Activated T-cell treated with anti-CD3 and anti-CD28 coated beads, Interleukin-2, amount 50 U/mL, for 1 hour (primary cell): ENCODE measurements around the gene PBX1.

ENCODE experiments used
- DNase-seq: peaks from one replicate; pipeline ENCODE4 v3.0.0-alpha.2; 2020

PBX1 gene

DNA sequence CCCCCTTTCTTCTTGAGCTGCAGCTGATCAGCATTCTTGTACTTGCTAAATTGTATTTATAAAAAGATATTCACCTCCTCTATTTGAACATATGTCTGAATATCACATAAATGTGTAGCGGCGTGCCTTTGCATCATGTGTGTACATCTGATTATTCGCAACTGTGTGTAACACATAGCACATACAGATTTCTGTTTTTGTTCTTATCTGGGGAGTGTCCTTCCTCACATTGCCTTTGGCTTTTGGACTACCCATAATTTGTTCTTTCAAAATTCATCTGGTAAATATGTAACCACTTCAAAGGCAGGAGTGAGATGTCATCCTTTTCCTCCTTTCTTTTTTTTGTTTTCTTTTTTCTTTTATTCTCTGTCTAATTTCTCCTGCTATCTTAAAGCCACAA lies 113.6 kb downstream of the PBX1 start:
- DNase-seq = no peak

DNA sequence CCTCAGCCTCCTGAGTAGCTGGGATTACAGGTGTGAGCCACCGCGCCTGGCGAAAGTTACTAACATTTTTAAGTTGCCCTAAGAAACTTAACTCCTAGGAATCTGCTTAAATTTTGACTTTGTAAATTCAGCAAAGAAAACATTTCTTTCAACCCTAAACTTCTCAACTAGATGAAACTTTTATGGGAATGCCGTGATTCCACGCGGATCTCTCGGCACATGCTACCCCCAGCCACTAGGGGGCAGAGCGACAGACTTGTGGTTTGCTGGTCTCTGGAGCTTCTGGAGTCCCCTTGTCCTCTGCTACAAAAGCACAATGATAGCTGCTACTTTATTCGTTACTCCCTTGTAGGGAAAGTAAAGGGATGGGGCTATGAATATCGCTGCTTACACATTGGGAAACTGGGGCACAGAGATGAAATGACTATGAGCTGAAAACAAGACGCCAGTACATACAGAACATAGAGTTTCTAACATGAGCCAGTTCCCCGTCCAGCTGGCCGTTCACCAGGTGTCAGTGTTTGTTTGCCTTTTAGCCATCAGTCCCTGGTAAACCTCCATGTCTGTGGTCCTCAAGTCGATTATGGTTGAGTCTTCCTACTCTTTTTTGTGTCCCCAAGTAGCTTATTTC lies 114.7 kb downstream of the PBX1 start:
- no peak for DNase-seq

DNA sequence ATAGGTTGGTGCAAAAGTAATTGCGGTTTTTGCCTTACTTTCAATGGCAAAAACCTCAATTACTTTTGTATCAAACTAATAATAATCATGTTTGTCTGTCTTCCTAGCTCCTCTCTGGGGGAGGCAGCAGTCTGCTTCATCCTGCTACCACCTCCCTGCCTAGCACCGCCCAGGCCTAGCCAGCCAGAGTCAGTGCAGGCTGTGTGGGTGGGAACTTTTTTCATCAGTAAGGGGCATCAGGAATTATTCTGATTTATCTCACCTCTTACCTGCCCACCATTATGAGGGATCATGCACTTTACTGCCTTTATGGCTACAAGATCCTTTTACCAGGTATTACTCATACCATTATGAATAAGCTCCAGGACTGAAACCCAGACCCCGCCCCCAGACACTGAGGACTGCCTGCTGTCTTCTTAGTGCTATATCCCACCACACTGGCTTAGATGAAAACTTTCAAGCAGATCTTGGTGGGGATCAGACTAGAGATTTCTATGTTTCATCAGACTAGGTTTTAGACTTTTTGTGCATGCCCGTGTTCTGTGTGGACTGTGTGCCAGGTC lies 116.4 kb downstream of the PBX1 start:
- no peak for DNase-seq

DNA sequence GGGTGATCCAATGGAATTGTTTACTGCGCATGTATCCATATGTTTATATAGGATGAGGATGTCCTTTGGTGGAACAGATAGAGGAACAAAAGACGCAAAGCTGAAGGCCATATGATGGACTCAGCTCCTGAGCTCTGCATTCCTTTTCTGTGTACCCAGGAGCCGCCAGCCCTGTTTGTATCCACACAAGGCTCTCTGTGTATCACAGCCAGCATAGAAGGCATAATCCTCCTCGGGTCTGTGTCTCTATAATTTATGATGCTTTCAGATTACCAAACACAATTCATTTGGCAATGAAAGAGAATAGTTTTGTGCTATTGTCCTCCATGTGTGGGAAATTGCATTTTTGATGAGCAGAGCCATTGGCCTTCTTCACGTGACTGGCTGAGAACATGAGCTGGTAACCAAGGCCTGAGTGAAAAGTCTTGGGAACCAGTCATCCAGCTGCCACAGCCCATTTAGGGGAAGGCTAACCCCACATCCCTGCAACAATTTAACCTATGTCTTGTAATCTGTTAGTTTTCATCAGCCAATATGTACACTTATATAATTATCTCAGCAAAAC lies 119.2 kb downstream of the PBX1 start:
- DNase-seq = no peak

DNA sequence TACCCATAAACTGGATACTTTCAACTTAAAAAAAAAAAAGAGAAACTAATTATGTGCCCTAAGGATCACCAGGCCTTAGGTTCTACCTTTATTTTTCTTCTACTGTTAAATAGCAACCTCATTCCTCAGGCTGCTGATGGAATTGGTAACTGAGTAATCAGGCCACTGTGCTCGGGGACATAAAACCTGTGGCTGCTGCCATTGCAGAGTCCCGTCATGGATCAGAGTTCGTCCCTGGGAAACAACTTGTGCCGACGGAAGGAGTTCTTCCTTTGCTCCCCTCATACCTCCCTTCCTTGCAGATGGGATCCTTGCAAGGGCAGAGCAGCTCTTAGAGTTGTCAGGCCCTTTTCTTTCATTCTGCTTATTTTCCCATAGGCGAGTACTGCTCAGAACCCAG lies 123.6 kb downstream of the PBX1 start:
- DNase-seq = no peak

DNA sequence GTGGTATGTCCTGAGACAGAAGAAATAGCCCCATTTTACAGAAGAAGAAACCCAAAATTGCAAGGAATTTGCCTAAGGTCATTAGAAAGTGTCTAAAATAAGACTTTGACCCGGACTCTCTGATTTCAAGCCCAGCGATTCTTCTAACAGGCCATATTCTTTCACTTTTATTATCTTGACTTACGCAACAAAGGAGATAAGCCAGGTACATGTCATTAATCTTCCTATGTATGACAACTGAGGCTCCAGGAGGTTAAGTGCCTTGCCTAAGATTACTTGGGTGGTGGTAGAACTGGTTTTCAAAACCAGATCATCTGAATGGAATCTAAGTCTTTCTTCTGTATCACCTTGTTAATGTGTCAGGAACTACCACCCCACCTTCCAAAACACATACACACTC lies 124.3 kb downstream of the PBX1 start:
- DNase-seq = no peak

DNA sequence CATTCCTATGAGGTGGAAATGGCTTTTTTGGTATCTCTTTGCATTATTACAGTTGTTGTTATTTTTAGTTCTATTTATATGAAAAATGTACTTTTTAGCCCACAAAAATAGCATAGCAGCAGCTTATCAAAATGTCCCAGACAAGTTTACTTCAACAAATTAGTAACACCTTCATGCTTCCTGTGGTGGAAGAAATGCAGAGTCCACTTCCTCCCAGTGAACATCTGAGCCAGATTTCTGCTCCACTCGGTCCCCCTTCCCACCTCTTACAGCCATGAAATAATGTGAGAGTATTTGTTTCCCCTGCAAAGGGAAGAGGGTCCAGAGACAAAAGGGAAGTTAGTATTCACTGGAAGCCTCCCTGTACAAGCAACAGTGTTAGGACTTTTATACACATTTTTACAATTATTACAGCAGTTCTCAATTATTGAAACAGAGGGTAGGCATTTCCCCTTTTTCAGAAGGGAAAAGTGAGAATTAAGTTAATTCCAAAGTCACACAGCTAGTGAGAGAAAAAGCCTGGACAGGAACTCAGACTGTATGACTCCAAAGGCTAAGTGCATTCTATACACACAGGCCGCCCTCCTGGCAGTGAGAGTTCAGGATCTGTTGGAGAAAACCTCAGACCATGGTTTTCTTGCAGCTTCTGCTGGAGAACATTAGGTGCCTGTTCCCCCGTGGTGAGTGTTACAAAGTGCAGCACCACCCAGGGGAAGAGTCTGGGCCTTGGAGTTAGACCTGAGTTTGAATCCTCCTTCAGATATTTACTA lies 126.5 kb downstream of the PBX1 start:
- no peak for DNase-seq

DNA sequence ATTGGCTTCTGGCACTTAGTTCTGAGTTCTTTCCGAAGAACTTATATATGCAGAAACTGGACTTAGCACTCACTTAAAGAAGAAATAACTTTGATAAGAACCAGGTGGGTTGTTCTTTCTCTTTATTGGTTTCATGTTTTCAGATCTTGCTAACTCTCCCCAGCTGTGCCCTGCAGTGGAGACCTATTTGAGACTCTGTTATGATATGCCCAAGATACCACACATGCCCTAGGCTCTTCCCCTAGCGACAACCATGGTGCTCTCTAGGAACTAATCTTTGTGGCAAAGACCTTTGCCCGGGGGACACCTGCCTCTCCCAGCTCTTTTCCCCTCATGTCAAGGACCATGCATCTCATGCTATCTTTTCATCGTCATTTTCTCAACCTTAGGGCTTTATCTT lies 128.8 kb downstream of the PBX1 start:
- DNase-seq = no peak

DNA sequence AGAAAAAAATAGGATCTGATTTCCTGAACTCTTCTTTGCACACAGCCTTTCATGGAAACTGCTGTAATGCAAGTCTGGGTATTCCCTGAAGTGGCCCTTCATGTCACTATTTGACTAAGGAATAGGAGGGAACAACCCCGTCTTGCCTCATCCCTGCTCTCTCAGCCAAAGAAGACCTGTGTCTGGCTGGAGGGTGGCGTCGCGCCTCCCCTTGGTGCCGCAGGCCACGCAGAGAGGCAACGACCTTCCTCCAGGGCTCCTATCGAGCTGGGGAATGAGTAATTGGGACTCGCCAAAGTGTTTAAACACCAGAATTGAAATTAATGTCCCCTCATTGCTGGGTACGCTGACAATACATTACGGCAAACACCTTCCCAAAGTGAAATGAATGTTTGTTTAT lies 129.8 kb downstream of the PBX1 start:
- no peak for DNase-seq

DNA sequence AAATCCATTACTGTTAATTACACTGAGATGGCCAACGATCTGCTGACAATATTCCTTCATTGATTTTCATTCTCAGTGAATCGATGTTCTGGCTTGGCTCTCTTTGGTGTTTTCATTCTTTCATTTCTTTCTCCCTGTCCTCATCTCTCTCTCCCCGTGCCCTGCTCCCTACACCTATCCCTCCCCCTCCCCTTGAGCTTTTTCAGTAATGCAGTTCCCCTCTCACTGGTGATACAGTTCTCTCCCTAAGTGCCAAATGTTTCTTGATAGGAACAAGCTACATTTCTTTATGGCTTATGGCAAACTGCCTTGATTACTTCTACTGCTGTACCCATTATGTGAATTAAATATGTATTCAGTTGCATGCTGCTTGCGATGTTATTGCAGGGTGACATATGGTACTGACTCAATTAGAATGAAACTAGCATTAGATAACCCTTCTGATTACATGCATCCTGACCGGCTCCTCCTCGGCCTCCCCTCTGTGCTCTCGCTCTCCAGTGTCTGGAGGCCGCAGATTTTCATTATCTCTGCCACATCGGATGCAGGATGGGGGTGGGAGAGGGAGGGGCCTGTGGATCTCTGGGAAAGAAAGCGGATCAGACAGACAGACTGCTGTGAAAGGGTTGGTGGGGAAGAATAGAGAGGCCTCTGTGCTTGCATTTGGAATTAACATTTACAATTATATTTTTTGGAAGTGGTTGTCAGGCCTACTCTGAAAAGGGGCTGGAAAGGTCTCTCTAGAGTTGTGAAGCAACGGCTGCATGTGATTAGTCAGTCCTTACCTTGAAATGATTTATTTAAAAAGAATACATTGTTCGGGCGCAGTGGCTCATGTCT lies 130.9 kb downstream of the PBX1 start:
- no peak for DNase-seq

DNA sequence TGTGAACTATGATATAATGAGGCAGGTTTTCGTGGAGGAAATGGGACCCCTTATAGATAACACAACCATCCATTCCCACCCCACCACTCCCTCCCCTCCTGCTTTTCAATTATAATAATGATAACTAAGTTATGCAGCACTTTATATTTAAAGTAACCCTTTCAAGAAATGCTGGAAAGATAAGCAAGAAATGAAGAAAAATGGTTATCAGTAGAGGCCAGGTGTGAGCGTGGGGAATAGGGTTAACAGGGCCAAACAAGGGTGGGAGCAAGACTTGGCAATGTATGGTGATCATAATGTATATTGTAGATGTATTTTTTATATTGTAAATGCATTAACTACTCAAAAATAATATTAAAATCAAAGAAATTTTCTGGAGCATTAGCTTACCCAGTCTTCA lies 133.4 kb downstream of the PBX1 start:
- DNase-seq = no peak

DNA sequence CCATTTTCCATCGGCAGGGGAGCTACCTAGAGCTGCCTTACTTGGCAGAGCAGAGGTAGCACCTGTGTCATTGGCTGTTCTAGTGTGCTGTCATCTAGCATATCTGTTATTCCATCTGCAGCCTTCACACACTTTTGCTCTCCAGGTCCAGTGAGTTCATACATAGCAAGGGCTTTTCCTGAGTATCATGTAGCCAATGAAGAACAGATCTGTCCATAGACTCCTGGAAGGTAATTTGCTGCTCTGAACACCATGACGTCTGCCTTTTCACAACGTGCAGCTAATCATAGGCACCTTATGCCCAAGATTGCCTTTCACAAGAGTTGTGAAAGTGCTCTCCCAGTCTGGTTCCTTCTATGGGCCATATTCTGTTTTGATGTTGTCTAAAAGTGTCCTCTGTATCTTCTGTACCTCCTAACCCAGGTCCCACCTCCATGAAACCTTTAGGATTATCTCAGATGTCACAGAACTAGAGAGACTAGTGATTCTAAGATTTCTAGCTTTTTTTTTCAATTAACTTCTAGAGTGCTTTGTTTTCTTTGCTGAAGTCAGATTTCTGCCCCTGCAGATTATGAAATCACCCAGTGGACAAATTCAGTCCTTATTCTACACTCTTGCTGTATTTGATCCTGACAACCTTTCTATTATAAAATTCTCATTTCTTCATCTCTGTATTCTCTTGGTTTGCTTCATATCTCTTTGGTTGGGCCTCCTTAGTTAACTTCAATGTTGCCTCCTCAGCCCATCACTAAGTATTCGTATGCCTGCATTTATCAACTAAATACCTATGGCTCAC lies 134.8 kb downstream of the PBX1 start:
- no peak for DNase-seq

DNA sequence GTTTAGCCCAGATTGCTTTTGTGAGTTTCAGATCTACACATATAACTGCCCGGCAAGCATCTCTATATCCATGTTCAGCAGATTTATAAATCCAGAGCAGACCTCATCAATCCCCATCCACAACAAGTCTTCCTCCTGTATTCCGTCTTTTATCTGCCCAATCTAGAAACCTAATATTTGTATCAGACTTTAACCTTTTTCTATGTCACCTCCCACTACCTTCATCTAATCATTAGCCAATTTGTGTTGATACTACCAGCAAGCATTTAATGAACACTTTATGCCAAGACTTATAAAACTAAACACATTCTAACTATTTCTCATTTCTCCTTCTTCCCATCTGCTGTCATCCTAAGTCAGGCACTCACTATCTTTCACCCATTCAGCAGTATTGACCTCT lies 135.5 kb downstream of the PBX1 start:
- no peak for DNase-seq

DNA sequence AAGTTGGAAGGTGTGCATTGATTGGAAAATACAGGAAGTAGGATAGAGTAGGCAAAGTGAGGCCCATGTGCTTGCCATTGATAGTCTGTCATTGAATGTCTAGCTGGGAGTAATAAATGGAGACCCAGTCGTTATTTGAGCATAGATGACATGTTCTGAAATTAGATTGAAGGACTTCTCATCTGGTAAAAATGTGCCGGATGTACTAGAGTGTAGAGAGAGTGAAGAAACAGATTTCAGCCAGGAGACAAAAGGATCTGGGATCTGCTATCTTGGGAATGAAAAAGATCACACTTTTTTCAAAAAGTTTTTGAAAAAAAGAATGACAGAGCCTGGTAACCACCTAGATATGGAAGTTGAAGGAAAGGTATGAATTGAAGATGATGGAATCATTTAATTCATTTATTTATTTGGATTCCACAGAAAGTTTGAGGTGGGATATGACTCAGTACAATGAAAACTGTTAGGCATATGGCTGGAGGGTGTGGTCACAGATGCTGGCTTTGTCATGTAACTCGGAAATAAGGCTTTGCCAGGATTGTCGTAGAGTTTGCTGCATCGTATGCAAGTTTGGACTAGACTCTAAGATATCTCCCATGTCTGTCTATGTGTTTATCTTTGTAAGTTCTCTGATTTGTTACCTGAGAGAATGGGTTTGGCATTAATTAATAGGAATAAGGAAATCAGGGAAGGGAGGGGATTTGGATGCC lies 137.1 kb downstream of the PBX1 start:
- DNase-seq = no peak

DNA sequence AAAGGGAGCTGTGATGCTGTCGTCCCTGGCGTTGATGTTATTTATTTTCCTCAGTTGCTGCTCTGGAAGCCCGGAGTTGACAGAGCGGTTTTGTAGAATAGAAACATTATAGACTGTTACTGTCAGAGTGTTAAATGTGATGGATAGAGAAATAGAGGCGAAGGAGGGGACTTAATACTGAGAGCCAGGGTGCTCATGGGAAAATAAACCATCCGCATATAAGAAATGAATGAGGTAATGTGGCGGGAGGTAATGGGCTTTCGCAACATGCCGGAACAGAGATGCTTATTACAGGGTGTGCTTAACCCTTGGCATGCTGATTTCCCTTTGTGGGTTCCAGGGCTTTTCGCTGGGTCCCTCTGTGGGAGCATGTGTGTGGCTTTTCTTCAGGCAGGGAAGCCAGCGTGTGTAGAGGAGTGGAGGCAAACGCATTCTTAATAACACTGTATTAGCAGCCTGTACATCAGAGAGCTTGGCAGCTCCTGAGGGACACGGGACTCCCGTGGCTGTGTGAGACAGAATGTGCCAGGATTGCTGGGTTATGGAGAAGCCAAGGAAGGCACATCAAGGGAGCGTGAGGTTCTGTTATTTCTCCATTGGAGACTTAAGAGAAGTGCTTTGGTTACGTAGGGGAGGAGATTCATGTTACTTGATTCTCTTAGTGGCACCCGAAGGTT lies 141.0 kb downstream of the PBX1 start:
- no peak for DNase-seq

DNA sequence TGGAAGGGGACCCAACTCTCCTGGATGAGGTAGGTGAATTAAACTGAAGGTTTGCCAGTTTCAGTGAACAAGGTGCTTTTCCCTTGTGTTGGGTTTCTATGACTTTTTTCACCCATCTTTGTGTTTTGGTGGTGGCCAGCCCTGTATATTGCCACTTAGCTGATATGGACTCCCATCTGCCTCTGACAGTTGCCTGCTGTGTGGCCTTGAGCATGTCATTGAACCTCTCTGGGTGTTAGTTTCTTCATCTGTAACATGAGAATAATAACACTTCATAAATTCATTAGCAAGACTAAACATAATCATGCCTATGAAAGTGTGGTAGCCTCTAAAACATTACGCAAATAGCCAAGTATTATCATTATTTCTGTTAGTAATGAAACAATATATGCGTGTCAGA lies 141.7 kb downstream of the PBX1 start:
- DNase-seq = no peak

DNA sequence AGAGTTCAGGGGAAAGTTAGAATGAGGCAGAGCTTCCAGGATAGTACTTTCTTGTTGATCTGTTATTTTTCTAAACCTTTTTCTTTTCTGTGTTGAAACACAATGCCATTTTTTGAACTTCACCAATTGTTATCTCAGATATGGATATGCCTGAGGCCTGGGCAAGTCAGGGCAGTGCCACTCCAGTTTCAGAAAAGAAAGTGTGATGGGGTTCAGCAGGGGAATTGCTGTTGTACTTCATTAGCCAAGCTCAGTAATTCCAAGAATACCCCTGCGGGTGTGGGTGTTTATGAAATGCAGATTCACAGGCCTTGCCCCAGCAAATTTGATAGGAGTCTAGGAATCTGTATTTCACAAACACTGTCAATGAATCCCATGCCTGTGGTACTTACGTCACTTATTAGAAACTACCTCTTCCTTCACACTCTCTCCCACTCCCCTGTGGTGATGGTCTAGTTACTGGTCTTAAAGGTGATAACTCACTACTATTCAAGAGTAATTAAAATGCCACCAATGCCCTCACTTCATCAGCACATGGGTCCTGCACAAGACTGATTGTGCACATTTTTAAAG lies 142.3 kb downstream of the PBX1 start:
- DNase-seq = no peak

DNA sequence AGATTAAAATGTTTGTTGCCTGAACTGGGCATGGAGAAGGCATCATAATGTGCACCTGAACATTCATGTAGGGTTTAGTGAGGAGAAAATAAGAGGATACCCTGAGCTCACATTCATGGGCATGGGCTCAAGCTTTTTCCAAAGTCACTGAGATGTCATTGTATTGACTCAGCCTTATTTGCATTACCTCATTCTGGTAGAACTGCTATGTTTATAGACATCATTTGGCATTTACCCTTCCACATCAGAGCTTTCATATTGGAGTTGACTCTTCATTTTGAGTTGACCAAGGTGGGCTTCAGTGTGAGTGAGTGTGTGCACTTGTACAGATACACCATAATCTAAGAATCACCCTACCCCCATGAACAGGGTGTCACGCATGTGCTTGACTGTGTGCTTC lies 143.2 kb downstream of the PBX1 start:
- DNase-seq = no peak

DNA sequence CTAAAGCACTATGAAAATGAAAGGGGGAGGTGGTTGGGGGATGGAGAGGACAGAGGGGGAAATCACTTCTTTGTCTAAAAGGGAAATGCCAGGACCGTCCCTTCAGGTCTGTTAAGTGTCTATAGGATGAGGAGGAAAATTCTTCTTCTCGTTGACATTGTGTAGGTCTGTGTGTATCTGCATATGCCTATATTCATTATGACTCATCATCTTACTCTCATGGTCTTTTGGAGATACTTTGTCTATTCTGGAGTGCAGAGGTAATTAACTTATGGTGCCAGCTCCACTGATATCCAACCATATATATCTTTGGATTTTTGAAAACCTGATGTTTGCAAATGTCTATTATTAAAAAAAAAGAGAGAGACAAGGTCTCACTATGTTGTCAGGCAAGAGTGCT lies 143.7 kb downstream of the PBX1 start:
- DNase-seq = no peak

DNA sequence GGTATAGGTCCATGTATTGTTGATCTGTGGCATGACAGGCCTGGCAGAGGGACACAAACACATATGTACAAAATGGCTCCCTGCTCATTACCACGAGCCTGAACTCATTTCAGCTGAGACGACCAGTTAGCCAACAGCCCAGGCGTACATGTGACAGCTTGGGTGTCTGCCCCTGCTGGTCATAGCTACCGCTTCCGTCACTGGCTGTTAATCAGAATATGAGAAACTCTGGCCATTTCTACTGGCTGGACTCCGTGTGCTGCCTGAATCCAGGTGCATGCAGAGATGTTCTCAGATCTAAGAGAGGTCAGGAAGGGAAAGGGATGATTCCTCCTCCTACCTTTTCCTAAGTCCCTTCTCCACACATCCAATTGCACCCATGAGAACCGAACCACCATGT lies 144.5 kb downstream of the PBX1 start:
- DNase-seq = no peak

DNA sequence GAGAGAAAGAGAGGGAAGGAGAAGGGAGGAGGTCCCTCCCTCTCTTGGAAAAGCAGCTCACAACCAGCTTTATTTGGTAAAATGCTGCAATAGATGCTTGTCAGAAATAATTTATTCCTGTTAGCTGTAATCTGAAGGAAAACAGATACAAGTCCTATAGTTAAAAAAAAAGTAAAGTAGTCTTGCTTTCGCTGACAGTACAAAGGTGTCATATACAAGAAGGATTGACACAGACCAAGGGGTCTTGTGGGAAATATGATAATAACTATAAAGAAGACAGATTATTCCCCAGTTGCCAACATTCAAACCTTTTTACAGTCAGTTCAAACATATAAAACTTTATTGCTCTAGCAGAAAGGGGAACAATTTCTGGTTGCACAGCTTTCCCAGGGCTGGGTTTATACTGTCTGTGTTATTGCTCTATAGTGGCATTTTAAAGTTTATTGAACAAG lies 145.0 kb downstream of the PBX1 start:
- no peak for DNase-seq
